HEK293 (cell line): Measurements from ENCODE around the gene SP3.
A peak's percentile ranks its signal among the peaks of the same experiment; 100 is the strongest.

ENCODE experiments used
- BCL11B ChIP-seq: fragments of 450-650 bp; formaldehyde crosslinking; IDR thresholded peaks from 2 replicates; pipeline ENCODE4 v1.5.1; 2016; ENCODE audit warnings: low read depth, missing biosample characterization, missing genetic modification characterization
- FEZF1 ChIP-seq: fragments of 450-650 bp; formaldehyde crosslinking; IDR thresholded peaks from 2 replicates; pipeline ENCODE4 v1.5.1; 2016; ENCODE audit warnings: missing biosample characterization, missing genetic modification characterization
- GLI4 ChIP-seq: fragments of 450-650 bp; formaldehyde crosslinking; IDR thresholded peaks from 2 replicates; pipeline ENCODE4 v1.5.1; 2016; ENCODE audit warnings: missing biosample characterization, missing genetic modification characterization
- GLIS2 ChIP-seq: fragments of 450-650 bp; formaldehyde crosslinking; IDR thresholded peaks from 2 replicates; pipeline ENCODE4 v1.5.1; 2016; ENCODE audit warnings: missing biosample characterization, missing genetic modification characterization
- HIC1 ChIP-seq: fragments of 450-650 bp; formaldehyde crosslinking; IDR thresholded peaks from 2 replicates; pipeline ENCODE4 v1.5.1; 2016; ENCODE audit warnings: missing biosample characterization, missing genetic modification characterization
- KLF16 ChIP-seq: fragments of 450-650 bp; formaldehyde crosslinking; IDR thresholded peaks from 2 replicates; pipeline ENCODE4 v1.5.1; 2017; ENCODE audit warnings: missing biosample characterization, missing genetic modification characterization
- KLF9 ChIP-seq: fragments of 450-650 bp; formaldehyde crosslinking; IDR thresholded peaks from 2 replicates; pipeline ENCODE4 v1.5.1; 2016; ENCODE audit warnings: missing biosample characterization, missing genetic modification characterization, low read depth
- MYNN ChIP-seq: fragments of 450-650 bp; formaldehyde crosslinking; IDR thresholded peaks from 2 replicates; pipeline ENCODE4 v1.5.1; 2016; ENCODE audit warnings: missing biosample characterization, missing genetic modification characterization, borderline replicate concordance
- OVOL3 ChIP-seq: fragments of 450-650 bp; formaldehyde crosslinking; IDR thresholded peaks from 2 replicates; pipeline ENCODE4 v1.5.1; 2016; ENCODE audit warnings: missing biosample characterization, missing genetic modification characterization
- PRDM10 ChIP-seq: fragments of 450-650 bp; formaldehyde crosslinking; IDR thresholded peaks from 2 replicates; pipeline ENCODE4 v1.5.1; 2016; ENCODE audit warnings: missing biosample characterization, missing genetic modification characterization
- SP2 ChIP-seq: fragments of 450-650 bp; formaldehyde crosslinking; IDR thresholded peaks from 2 replicates; pipeline ENCODE4 v1.5.1; 2016; ENCODE audit warnings: missing biosample characterization, missing genetic modification characterization
- YY2 ChIP-seq: fragments of 450-650 bp; formaldehyde crosslinking; IDR thresholded peaks from 2 replicates; pipeline ENCODE4 v1.5.1; 2016; ENCODE audit warnings: missing biosample characterization, missing genetic modification characterization
- ZBTB17 ChIP-seq: fragments of 450-650 bp; formaldehyde crosslinking; IDR thresholded peaks from 2 replicates; pipeline ENCODE4 v1.5.1; 2016; ENCODE audit warnings: missing biosample characterization, missing genetic modification characterization
- ZBTB8A ChIP-seq: fragments of 450-650 bp; formaldehyde crosslinking; IDR thresholded peaks from 2 replicates; pipeline ENCODE4 v1.5.1; 2016; ENCODE audit warnings: missing biosample characterization, missing genetic modification characterization
- ZNF114 ChIP-seq: fragments of 450-650 bp; formaldehyde crosslinking; IDR thresholded peaks from 2 replicates; pipeline ENCODE4 v1.5.0; 2017; ENCODE audit warnings: missing biosample characterization, missing genetic modification characterization
- ZNF138 ChIP-seq: fragments of 450-650 bp; formaldehyde crosslinking; IDR thresholded peaks from 2 replicates; pipeline ENCODE4 v1.5.1; 2016; ENCODE audit warnings: missing biosample characterization, missing genetic modification characterization, borderline replicate concordance
- ZNF148 ChIP-seq: fragments of 450-650 bp; formaldehyde crosslinking; IDR thresholded peaks from 2 replicates; pipeline ENCODE4 v1.5.0; 2017; ENCODE audit warnings: missing biosample characterization, missing genetic modification characterization, borderline replicate concordance
- ZNF214 ChIP-seq: fragments of 450-650 bp; formaldehyde crosslinking; IDR thresholded peaks from 2 replicates; pipeline ENCODE4 v1.5.1; 2017; ENCODE audit warnings: missing biosample characterization, mild to moderate bottlenecking, missing genetic modification characterization, borderline replicate concordance
- ZNF302 ChIP-seq: fragments of 450-650 bp; formaldehyde crosslinking; IDR thresholded peaks from 2 replicates; pipeline ENCODE4 v1.5.1; 2016; ENCODE audit warnings: missing biosample characterization, missing genetic modification characterization, low read depth
- ZNF398 ChIP-seq: fragments of 450-650 bp; formaldehyde crosslinking; IDR thresholded peaks from 2 replicates; pipeline ENCODE4 v1.5.1; 2017; ENCODE audit warnings: missing biosample characterization, missing genetic modification characterization
- ZNF433 ChIP-seq: fragments of 450-650 bp; formaldehyde crosslinking; IDR thresholded peaks from 2 replicates; pipeline ENCODE4 v1.5.1; 2016; ENCODE audit warnings: missing biosample characterization, missing genetic modification characterization, low read depth
- ZNF518A ChIP-seq: fragments of 450-650 bp; formaldehyde crosslinking; conservative IDR thresholded peaks from 2 replicates; pipeline ENCODE4 v1.5.1; 2016; ENCODE audit warnings: low read depth, missing biosample characterization, missing genetic modification characterization
- ZNF623 ChIP-seq: fragments of 450-650 bp; formaldehyde crosslinking; IDR thresholded peaks from 2 replicates; pipeline ENCODE4 v1.5.1; 2016; ENCODE audit warnings: missing biosample characterization, missing genetic modification characterization
- ZNF660 ChIP-seq: fragments of 450-650 bp; IDR thresholded peaks from 2 replicates; pipeline ENCODE4 v1.5.1; 2018; ENCODE audit warnings: missing biosample characterization, mild to moderate bottlenecking, missing genetic modification characterization
- ZNF701 ChIP-seq: fragments of 450-650 bp; formaldehyde crosslinking; IDR thresholded peaks from 2 replicates; pipeline ENCODE4 v1.5.1; 2016; ENCODE audit warnings: missing biosample characterization, missing genetic modification characterization

SP3 gene

GRCh38 chr2:173963817-173964564 is 1.2 kb downstream of the SP3 start (continued):
- TF ChIP-seq HIC1 (no peak), SP2 (tag by site-specific recombination) (peak; percentile 73), ZBTB8A (tag by site-specific recombination) (peak; percentile 94), KLF16 (tag by site-specific recombination) (peak; percentile 48; the same call in 1 of the 2 replicates), ZNF623 (tag by site-specific recombination) (no peak), OVOL3 (tag by site-specific recombination) (no peak), ZNF138 (tag by site-specific recombination) (no peak), ZNF148 (no peak), GLI4 (tag by site-specific recombination) (no peak), FEZF1 (no peak), ZNF701 (tag by site-specific recombination) (no peak), ZBTB17 (tag by site-specific recombination) (no peak), ZNF214 (no peak), ZNF398 (peak; percentile 62), ZNF433 (no peak), MYNN (no peak), ZNF660 (tag by site-specific recombination) (peak; percentile 82), GLIS2 (tag by site-specific recombination) (peak; percentile 22), ZNF302 (tag by site-specific recombination) (no peak), YY2 (tag by site-specific recombination) (no peak), KLF9 (tag by site-specific recombination) (no peak), ZNF518A (no peak), ZNF114 (tag by site-specific recombination) (no peak), PRDM10 (tag by site-specific recombination) (peak; percentile 53; the same call in 1 of the 2 replicates), BCL11B (tag by site-specific recombination) (no peak)
